Fibroblast of skin of right biceps (primary cell): ENCODE measurements around the gene RALB.

Experiments
- DNase-seq: peaks from one replicate; pipeline ENCODE4 v3.0.0-alpha.2; 2013

The RALB gene

GRCh38 chr2:120269076-120269744 is 16.6 kb downstream of the RALB start:
- no peak for DNase-seq

DNA sequence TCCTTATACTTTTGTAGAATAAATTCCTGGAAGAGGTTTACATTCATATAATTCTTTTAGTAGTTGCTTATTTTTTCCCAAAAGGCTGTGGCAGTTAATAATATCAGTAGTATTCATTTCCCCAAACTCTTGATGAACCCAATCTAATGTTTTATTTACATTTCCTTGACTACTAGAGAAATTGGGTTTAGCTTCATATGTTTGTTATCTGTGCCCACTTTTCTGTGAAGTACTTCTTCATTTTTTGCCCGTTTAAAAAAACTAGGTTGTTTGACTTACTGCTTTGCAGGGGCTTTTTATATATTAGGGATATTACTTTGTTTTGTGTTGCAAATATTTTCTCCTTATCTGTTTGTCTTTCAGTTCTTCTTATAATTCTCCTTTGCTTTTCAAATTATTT is 17.2 kb downstream of the RALB start:
- DNase-seq: no peak

DNA sequence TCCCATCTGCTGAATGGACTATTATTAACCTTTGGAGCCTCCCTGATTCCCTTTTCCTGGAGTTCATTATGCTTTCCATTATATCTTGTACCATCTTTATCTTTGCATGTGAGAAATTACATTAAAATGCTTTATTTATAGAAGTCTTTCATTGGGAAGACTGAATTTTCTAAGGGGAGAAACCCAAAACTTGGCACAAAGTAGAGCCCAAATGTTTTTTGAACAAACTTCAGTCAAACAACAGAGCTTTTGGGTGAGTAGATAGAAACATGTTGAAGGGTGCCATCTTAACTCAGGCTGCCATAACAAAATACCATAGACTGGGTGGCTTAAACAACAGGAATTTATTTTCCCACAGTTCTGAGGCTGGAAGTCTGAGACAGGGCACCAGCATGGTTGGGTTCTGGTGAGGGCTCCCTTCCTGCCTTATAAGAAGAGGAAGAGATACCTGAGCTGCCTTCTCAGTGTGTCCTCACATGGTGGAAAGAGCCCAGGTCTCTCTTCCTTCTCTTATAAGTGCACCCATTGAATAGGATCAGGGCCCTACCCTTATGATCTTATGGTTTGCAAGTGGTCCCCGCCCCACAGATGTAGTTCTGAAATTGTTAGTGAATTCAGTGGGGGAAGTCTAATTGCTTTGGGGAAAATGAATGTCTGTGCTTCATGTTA is 19.2 kb downstream of the RALB start:
- no peak for DNase-seq

DNA sequence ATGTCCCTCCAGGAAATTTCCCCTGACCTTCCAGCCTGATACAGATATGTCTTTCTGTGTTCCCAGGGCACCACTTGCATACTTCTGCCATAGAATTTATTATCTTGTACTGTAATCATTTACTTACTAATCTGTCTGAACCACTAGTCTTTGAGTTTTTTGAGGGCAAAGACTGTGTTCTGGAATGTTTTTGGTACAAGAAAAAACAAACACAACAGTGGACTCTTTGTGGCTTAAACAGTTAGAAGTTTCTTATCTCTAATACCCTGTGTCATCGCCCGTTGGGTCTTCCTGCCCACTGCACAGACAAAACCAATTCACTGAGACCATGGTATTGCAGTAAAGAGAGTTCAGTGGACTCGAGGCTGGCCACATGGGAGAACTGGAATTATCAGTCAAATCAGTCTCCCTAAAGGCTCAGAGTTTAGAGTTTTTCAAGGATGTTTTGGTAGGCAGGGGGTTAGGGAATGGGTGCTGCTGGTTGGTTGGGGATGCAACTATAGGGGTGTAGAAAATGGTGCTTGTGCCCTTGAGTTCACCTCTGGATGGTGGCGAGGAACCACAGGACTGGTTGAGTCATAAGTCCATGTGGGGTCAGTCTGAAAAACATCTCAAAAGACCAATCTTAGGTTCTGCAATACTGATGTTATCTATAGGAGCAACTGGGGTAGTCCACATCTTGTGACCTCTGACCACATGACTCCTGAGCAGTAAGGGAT is 20.3 kb downstream of the RALB start:
- DNase-seq: no peak

- no peak for DNase-seq
These were observed 23.2 kb downstream of the RALB start for GRCh38 chr2:120275617-120276400.

DNA sequence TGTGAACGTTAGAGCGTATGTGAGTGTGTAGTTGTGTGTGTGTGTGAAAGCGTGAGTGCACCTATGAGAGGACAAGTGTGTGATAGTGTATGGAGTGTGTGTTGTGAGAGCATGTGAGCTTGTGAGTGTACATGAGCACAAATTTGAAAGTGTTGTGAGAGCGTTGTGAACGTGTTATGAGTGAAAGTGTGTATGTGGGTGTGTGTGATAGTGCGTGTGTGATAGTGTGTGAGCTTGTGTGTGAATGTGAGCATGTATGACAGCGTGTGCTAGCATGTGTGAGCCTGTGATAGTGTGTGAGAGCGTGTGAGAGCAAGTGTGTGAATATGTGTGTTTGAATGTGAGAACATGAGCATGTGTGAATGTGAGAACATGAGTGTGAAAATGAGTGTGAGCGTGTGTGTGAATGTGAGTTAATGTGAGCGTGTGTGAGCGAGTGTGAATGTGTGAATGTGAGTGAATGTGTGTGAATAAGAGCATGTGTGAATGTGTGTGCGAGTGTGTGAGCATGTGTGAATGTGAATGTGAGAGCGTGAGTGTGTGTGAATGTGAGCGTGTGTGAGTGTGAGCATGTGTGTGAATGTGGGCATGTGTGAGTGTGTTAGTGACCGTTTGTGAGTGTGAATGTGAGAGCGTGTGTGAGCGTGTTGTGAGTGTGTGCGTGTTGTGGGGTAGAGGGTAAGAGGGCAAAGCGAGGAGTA is 25.0 kb downstream of the RALB start:
- DNase-seq: no peak

- no peak for DNase-seq
These were observed 26.2 kb downstream of the RALB start for GRCh38 chr2:120278901-120279300.

DNA sequence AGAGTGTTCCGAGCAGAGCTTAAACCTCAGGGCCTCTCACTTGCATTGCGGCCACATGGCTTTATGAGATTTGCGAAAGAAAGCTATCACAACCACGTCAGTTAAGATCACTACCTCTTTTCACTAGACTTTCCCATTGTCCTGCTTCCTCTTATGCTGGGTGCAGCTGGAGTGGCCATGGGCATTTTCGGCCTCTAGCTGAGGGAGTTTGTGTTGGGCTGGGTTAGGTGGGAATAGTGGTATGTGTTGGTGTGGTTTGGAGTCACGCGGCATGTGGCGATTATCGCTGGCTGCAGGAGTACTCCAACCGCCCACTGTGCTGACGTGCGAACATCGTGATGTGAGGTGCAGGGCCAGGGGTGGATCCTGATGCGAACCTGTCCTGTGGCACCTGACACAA is 27.1 kb downstream of the RALB start:
- no peak for DNase-seq

DNA sequence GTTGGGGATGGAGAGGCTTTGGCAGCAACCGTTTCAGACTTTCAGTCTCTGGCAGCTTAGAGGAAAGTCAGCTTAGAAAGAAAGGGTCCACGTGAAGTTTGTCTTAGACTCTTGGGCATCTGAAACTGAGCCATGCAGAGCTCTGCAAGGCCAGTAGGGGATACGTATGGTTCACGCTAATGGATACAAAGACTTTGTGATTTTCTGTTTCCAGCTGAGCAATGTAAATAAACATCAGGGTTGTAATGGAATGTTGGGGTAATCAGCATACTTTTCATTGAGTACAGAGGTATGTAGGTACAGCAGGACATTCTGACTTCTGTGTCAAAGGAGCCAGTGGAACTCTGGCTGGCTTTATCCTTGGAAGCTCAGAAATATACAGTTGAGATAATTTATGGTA is 31.0 kb downstream of the RALB start:
- DNase-seq: no peak

DNA sequence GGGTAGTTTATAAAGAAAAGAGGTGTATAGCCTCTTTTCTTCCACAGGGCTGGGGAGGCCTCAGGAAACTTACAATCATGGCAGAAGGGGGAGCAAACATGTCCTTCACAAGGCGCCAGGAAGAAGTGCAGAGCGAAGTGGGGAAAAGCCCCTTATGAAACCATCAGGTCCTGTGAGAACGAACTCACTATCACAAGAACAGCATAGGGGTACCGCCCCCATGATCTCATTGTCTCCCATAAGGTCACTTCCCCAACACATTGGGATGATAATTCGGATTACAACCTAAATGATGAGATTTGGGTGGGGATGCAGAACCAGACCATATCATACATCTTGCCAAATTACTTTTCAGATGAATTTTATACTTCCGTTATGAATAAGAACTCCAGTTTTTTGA is 32.4 kb downstream of the RALB start:
- no peak for DNase-seq

GRCh38 chr2:120287183-120288015 is 34.7 kb downstream of the RALB start:
- peak; percentile 88 for DNase-seq

DNA sequence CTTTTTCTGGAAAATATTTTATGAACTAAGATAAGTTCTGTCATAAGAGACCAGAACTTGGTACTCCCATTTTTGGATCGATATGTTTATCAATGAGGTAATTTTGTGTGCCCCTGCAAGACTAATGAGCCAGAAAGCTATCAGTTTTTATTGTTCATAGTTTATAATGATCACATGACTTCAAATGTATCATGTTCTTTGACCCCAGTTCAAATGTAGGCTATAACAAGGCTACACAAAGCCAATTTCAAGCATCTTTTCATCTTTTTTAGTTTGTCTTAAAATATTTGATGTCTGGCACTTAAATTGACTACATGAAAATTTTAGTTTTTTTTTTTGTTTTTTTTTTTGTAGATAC is 35.3 kb downstream of the RALB start:
- no peak for DNase-seq

DNA sequence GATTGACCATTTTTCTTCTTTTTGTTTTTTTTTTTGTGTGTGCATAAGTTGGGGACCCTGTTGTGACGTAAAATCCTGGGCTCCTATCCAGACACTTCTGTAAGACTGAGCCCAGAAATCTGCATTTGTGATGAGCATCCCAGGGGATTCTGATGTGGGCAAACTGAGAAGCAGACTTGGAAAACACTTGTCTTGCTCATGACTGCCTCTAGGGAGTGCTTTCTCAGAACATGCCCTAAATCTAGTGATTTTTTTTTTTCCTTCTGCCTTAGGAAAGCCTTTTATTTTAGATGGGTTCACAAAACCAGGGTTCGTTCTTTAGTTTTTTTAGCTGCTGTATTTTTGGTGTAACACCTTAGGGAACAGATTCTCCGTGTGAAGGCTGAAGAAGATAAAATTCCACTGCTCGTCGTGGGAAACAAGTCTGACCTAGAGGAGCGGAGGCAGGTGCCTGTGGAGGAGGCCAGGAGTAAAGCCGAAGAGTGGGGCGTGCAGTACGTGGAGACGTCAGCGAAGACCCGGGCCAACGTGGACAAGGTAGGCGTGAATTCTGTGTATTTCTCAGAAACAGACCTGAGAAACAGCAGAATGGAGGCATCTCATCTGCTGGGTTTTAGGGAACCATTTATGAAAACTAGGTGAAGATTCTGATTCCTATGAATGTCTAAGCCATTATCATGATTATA is 36.7 kb downstream of the RALB start:
- DNase-seq: no peak

DNA sequence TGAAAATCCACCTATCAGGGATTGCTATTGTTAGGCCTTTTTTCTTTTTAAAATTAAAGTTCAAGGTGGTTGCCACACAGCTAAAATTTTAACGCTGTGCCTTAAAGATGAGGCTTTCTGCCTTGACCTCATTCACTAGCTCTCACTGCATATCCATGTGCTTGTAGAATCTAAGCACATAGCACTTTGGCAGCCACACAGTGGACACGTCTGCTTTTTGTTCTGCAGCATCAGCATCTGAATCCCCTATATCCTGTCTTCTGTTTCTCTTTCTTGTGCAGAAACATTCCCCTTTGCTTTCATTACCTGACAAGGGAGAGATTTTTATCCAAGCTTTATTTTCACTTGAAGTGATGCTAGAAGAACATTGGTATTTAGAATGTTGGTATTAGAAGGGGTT is 38.1 kb downstream of the RALB start:
- DNase-seq: no peak

- peak; percentile 90 for DNase-seq
These were observed 39.0 kb downstream of the RALB start for GRCh38 chr2:120291401-120292311.

DNA sequence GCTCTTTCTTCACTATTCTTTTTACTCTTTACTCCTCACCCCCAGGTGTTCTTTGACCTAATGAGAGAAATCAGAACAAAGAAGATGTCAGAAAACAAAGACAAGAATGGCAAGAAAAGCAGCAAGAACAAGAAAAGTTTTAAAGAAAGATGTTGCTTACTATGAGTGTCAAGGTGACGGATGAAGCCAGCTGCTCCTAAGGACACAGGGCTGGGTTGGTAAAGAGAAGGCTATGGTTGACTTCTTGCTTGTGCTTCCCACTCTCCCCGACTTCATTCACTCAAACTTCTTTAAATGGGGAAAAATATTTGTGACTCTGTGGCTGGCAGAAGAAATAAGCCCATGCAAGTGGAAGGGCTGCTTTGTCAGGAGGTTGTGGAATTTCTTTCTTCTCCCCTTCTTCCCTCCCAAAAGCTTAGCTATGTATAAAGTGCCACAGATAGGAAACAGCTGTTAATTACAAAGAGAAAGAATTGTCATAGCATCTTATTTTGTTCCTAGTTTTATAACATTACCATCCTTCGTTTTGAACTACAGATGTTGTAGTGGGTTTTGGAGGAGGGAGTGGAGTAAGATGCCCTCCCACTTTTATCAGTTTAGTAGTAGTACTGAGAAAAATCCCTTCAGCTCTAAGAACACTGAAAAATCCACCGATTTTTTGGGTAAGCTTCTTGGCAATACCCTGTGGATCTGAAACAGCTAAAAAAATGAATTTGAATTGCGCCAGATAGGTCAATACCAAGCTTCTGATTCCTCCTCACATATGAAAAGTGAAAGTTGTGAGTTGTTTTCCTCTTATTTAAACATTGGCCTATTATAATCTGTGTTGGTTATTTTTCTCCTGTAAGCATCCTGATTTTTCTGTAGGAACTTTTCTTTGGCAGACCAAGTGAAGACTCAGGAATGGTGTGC is 40.7 kb downstream of the RALB start:
- no peak for DNase-seq

DNA sequence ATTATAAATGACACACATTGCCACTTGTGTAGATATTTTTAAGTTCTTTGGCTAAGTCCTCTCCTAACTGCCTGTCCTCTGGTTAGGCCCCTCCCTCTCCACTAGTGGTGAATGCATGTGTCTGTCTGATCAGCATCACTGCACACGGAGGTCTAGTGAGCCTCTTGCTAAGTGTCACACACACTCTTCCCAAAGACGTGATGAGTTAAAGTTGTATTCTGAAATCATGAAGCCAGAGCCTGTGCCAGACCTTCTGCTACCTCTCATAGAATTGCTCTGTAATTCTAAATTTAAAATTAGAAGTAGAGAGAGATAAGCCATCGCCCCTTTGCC is 41.3 kb downstream of the RALB start:
- DNase-seq: no peak

DNA sequence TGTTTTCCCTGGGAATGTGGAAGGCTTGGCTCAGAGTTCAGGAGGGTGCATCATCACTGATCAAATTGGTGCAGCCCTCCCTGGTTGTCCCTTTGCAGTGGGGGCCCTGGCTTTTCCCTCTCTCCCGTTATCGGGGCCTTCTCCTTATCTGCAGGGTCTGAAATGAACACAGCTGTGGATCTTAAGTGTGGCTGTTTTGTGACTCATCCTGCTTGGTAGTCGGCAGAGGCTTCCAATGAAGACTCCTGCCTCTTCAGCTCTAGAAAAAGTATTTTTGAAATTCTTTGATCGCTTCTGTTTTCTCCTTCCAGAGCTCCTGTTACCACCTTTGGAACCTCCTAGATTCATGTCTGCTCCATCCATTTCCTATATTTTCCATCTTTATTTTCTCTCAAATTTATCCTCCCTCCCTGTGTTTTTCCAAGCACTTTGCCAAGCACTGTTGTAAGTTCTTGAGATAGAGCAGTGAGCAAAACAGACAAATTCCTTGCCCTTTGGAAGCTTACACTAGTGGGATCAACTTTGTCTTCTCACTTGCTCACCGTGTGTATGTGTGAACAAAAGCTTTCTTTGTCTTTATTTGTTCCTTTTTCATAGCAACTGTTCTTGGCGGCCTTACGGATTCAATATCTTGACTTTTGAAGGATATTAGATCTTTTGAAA is 45.7 kb downstream of the RALB start:
- peak; percentile 59 for DNase-seq

GRCh38 chr2:120299004-120299403 is 46.4 kb downstream of the RALB start:
- no peak for DNase-seq
